Hematopoietic multipotent progenitor cell treated with erythropoietin and hydrocortisone succinate and interleukin-3 and kit ligand, for 6 days (in vitro differentiated cells): ENCODE measurements around the gene SNAP47.
A peak's percentile ranks its signal among the peaks of the same experiment; 100 is the strongest.

Source experiments
- DNase-seq: peaks from one replicate; pipeline ENCODE4 v3.0.0-alpha.2; 2015

The SNAP47 gene

DNA sequence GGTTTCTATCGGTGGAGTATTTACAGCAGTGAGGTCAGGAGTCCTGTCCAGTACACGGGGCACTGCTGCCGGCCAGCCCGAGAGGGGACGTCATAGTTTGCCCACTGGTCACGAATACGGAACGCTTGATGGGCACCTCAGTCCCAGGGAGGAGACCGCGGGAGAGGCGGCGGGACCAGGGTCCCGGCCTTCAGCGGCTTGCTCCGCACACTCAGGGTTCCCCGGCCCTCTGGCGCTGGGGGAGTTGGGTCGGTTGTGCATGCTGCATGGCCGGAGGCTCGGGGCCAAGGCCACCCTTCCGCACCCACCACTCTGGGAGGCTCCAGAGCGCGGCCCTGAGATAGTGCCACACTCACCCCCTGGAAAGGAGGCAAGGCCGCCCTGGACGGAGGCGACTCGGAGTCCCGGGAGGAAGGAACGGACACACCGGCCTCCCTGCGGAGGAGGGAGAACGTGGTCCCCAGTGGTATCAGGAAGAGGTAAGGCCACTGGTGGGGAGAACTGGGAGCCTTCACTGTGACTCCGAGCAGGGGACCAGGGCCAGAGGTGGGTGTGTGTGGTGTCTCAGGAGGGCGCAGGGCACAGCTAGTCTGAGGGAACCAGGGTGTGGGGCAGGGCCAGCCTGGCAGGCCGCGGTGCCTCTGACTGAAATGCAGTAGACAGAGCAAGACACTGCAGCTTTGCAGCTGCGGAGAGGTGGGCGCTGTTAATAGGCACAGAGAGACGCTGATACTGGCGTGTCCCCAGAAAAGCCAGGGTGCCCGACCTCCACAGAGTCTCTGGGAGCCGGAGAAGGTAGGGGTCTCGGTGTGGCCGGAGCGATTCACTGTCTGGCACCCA is 51.7 kb downstream of the SNAP47 start:
- DNase-seq: peak; percentile 32

DNA sequence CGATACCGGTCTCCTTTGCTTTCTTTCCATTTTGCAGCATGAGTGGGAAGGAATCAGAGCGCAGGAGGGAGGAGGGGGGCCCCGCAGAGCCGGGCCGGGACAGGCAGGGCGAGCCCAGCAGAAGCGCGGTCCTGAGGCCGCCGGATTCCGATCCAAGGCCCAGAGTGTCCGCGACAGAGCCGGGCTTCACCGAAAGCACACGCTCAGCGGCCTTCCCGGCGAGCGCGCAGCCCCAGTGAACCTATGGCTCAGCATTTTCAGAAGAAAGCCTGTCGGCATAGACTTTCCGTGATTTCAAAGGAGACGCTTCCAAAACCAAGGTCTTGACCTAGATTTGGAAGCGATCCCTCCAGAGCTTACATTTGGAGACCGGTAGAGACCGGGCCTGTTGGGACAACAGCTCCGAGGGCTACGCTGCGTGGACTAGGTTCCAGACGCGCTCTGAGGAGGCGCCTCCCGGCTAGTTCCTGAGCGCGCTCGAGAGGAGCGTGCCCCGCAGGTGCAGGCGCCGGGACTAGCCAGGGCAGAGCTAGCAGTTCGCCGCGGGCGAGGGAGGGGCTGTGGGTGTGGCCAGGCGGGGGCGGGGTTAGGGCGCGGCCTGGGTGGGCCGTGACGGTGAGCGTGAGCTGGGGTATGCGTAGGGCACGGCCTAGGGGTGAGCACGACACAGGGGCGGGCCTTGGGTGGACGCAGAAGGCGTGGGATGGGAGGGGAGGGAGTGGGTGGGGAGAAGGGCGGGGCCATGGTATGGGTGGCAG is 52.5 kb downstream of the SNAP47 start:
- peak; percentile 95 for DNase-seq

DNA sequence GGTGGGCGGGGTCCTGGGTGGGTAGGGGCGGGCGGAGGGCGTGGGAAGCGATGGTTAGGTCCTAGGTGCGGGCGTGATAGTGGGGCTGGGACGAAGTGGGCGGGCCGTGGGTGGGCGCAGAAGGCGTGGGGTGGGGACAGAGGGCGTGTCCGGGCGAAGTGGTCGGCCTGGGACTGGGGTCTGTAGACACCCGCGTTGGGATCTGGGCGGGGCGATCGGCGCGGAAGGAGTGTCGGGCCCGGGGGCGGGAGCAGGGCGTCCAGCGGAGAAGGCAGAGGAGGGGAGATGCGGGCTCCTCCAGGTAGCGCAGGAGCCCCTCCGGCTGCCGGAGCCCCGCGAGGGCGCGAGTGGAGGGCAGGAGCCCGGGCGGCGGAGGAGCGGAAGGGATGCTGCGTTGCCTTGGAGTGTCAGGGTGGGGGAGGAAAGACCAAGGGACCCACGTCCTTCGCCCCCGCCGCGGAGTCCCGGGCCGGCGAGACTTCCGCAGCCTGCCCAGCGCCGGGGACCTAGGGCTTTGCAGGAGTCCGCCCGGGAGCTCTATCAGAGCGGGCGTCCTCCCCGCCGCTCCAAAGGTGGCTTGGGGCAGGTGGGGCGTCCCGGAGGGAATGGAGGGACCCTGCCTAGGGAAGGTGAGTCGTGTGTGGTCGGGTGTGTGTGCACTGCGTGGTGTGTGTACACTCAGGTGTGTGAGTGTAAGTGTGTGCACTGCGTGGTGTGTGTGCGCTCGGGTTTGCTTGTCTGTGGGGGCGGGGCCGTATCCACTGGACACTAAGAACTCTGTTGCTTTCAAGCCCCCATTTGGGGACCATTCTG is 53.2 kb downstream of the SNAP47 start:
- no peak for DNase-seq

- DNase-seq: no peak
These were observed 54.1 kb downstream of the SNAP47 start for GRCh38 chr1:227789084-227790033.

DNA sequence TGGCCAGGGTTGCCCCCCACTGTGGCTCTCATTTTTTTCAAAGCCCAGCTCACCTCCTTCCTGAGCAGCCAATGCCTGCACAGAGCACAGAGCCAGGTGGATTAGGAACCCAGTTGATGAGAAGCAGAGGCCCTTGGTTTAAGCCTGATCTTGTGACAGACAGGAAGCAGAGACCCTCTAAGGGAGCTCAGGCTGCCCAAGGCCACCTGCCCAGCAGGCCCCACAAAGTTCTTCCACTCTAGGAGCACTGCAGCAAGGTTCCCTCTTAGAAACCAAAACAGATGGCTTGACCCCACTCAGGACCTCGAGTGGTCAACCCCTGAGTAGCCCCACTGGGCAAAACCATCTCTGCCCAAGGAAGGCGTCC is 54.8 kb downstream of the SNAP47 start:
- DNase-seq: no peak

DNA sequence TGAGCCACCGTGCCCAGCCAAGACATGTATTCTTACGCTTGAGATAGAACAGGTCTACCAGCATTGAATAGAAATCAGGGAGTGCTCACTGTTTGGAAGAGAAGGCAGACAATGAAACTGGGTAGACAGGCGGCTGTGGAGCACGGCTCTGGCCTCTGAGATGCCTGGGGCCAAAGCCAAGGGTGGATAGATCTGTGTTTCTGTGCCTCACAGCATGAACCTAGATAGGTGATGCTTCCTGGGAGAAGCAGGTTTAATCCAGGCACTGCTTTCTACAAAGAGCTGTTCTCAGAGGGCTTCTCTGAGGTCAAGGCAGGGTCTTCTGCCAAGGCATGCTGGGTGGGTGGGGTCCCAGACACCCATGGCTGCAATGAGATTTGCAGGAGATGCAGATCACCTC is 55.6 kb downstream of the SNAP47 start:
- DNase-seq: no peak

DNA sequence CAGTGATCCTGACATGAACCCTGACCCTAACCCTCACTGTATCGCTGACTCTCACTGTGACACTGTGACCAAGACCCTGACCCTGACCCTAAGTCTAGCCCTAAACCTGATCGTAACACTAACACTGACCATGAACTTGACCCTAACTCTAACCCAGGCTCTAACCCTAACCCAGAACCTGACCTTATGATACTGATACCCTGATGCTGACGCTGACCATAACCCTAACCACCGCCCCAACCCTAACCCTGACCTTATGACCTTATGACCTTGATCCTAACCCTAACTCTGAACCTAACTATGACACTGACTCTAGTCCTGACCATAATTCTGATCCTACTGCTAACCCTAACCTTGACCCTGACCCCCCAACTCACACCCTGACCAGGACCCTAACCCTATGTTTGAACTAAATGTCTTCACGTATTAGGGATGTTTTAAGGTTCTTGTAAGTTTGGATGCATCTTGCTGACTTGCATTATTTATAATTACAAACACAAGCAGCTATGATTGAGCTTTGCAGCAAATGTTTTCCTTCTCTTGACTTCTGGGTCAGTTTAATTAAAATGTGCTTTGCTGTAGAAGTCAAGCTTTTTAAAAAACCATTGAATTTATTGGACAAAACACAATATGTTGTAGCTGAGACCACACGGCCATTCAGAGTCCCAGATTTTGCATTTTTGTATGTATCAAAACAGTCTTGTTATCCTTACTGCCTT is 56.3 kb downstream of the SNAP47 start:
- DNase-seq: no peak

DNA sequence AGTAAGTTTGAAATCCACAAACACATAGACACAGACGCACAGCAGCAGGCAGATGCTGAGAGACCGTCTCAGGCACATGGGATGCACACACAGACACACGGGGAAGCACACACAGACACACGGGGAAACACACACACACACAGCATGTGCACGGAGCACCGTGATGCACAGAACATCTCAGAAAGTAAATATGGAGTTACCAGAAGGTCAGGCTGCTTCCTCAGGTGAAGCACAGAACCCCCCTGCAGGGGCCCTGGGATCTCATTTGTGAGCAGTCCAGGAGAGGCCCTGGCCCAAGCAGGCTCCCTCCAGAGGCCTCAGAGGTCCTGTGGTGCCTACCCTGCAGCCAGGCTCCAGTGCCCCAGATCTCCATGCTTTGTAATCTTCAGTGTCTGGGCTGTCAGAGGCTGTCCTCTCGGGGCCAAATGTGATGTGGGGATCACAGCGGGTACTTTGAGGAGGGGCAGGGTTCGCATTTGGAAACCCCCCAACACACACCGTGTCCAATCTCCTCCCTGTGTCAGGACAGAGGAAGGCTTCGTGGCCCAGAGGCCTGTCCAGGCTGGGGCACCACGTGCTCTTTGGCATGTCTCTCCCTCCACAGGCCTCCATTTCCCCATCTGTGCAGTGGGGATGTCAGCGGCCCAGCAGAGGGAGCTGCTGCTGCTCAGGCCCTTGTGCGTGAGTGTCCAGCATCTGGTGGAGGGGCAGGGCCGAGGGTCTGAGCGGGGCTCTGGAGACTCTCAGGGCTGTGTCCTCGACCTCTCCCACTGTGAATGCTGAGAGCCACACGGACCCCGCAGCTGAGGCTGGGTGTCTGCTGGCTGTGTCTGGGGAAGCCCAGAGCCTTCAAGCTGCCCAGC is 57.2 kb downstream of the SNAP47 start:
- no peak for DNase-seq

- no peak for DNase-seq
These were observed 58.1 kb downstream of the SNAP47 start for GRCh38 chr1:227793079-227793947.

DNA sequence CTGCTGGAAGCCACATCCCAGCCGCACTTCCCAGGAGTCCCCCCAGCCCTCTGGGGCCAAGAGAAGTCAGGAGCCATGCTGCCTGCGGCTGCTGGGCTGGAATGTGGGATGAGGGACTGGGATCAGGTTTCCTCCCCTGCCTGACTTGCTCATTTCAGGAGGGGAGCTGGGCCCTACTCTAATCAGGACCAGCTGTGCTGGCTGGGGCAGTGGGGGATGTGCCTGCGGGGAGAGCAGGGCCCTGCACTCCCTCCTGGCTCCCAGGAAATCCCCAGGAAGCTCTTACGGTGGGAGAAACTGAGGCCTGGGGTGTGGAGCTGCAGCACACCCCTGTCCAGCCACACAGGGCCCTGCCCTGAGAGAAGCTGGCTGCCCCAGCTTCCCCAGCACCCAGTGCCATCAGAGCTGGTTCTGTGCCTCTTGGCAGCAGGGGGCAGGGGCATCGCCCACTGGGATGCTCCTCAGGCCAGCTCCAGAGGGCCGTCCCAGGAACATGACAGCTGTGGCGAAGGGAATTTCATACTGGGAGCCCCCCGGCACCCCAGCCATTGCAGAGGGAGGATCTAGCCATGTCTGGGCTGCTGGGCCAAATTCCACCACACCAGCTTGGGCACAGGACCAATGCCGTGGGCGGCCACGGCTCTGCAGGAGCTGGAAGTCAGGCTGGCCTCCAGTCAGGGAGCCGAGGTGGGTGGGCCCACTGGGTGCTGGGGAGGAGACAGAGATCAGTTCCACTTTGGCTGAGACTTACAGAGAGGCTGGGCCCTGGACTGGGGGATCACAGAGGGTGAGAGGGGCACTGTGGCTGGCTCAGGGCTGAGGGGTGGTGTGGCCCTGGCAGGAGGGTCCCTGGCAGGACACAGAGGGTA is 58.9 kb downstream of the SNAP47 start:
- DNase-seq: no peak

DNA sequence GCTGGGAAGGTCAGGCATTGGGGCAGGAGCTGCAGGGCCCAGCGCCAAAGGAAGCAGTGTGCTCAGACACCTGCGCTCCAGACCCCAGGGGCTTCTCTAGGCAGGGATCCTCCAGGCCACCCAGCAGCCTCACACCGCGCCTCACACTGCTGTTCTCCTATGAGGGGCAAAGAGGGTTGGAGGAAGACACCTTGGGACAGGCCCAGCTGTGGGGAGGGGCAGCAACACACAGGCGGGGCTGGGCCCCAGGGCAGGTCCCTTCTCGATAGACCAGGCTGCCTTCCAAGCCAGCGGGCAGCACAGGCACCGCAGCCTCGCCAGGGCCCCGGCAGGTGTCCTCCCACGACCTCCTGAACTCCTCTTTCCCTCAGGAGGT is 59.6 kb downstream of the SNAP47 start:
- no peak for DNase-seq

- DNase-seq: no peak
These were observed 60.5 kb downstream of the SNAP47 start for GRCh38 chr1:227795732-227796131.

- no peak for DNase-seq
These were observed 61.2 kb downstream of the SNAP47 start for GRCh38 chr1:227796359-227796915.

DNA sequence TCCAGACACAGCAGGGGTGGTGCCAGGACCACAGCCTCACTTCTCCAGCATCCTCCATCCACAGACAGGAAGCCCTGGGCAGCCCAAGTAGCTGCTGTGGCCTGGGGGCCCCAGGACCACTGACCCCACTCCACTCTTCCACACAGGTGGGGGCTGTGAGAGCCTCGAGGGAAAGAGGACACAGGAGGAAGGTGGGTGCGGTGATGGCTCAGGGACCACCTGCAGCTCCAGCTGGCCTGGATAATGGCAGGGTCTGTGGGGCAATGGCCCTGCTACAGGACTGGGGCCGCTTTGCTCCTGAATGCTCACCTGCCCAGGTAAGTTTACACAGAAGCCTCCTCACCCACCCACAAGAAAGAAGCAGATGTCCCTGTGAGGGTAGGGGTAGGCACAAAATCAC is 61.9 kb downstream of the SNAP47 start:
- no peak for DNase-seq

- DNase-seq: no peak
These were observed 62.4 kb downstream of the SNAP47 start for GRCh38 chr1:227797625-227798024.

DNA sequence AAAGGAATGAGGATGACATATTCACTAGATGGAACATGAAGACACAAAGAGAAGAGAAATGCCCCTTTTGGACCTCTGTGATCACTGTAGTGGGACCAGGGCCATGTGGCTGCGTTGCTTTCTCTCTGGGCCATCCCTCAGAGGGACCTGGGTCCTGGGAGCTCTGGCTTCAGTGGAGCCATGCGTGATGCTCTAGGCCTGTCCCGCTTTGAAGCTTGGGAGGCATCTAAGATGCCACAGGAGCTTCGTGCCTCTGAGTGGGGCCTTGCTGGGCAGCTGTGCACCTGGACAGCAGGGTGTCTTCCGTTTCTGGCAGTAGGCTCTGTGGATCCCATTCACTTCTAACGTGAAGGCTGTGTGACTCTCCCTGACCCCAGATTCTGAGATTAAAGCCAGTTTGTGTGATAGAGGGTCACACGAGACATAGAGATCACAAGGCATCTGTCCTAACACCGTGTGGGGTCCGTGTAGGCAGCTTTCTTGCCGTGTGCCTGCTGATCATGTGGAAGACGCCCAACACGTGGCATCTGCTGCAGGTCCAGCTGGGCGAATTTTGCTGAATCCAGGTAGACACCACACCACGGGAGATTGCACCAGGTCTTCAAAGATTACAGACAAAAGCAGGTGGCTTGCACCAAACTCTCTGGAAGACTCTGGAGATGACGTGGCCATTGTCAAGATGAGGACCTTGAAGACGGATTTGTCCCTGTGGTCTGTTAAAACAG is 63.0 kb downstream of the SNAP47 start:
- no peak for DNase-seq

- DNase-seq: no peak
These were observed 64.5 kb downstream of the SNAP47 start for GRCh38 chr1:227799756-227800155.

GRCh38 chr1:227803933-227804332 is 68.7 kb downstream of the SNAP47 start:
- DNase-seq: no peak
